ENCODE results near the gene ZNF143. TPM values are rescaled to one million over a fixed set of nuclear protein-coding genes. Genes with fewer than 3 reads are reported as not detected.

Gene ZNF143
- total and polyA plus RNA-seq, 2 of the 13 experiments (the other 11 are each of a cell fraction or from before 2014, with no cell fraction given), result 22.4 to 35.6 TPM

DNA sequence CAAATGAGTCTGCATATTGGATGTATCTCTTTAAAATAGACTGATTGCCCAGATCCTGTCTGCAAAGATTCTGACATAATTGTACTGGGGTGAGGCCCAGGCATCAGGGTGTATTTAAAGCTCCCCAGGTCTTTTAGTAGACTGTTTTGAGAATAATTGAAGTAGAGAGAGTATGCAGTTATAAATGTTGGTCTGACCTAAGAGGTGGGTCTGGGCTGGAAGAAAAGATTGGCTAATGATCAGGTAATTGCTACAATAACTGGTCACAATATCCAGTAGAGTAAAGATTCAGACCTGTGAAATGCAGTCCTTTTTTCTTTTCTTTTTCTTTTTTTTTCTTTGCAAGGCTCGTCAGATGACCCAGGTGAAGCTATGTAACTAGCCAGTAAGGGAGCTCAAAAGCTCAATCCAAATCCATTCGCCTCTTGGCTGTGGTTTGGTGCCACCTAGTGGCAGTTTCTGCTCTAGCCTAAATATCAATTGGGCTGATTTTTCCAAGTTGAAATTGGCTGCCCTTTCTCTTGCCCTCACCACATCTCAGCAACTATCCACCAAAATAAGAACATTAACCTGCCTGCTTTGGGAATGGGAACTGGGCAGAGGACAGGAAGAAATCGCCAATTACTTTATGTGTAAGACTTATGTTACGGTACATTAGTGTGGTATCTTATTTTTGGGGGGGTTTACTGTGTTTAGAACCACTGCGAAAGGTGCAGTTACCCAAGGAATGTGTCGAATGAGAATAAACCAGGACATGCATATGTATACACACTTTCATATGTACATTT lies 45.9 kb downstream of the ZNF143 start (continued):
- TF ChIP-seq, protein P1, sequence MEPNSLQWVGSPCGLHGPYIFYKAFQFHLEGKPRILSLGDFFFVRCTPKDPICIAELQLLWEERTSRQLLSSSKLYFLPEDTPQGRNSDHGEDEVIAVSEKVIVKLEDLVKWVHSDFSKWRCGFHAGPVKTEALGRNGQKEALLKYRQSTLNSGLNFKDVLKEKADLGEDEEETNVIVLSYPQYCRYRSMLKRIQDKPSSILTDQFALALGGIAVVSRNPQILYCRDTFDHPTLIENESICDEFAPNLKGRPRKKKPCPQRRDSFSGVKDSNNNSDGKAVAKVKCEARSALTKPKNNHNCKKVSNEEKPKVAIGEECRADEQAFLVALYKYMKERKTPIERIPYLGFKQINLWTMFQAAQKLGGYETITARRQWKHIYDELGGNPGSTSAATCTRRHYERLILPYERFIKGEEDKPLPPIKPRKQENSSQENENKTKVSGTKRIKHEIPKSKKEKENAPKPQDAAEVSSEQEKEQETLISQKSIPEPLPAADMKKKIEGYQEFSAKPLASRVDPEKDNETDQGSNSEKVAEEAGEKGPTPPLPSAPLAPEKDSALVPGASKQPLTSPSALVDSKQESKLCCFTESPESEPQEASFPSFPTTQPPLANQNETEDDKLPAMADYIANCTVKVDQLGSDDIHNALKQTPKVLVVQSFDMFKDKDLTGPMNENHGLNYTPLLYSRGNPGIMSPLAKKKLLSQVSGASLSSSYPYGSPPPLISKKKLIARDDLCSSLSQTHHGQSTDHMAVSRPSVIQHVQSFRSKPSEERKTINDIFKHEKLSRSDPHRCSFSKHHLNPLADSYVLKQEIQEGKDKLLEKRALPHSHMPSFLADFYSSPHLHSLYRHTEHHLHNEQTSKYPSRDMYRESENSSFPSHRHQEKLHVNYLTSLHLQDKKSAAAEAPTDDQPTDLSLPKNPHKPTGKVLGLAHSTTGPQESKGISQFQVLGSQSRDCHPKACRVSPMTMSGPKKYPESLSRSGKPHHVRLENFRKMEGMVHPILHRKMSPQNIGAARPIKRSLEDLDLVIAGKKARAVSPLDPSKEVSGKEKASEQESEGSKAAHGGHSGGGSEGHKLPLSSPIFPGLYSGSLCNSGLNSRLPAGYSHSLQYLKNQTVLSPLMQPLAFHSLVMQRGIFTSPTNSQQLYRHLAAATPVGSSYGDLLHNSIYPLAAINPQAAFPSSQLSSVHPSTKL (CRISPR knock-in tag; IDR thresholded peaks at IDR 0.05), result 0 out of 2 replicates have a peak, but pooled peaks have one; percentile 14
- peak; percentile 42 for TF ChIP-seq TEAD3 (CRISPR knock-in tag; optimal IDR thresholded peaks at IDR 0.05; ENCODE audit: borderline replicate concordance)
- TF ChIP-seq ATF2 (CRISPR knock-in tag; IDR thresholded peaks at IDR 0.05), result 0 out of 2 replicates have a peak, but pooled peaks have one; percentile 18
- 0 out of 2 replicates have a peak, but pooled peaks have one; percentile 14 for TF ChIP-seq PPARG (CRISPR knock-in tag; conservative IDR thresholded peaks at IDR 0.05)
- no peak for TF ChIP-seq LCORL (IDR thresholded peaks at IDR 0.05)
- TF ChIP-seq LCORL (CRISPR knock-in tag; IDR thresholded peaks at IDR 0.05), result 0 out of 2 replicates have a peak, but pooled peaks have one; percentile 27
- no peak for TF ChIP-seq ZNF446 (CRISPR knock-in tag; IDR thresholded peaks at IDR 0.05)
- TF ChIP-seq FOXC1 (CRISPR knock-in tag; IDR thresholded peaks at IDR 0.05; ENCODE audit: borderline replicate concordance), result no peak
- no peak for TF ChIP-seq ZNF878 (CRISPR knock-in tag; IDR thresholded peaks at IDR 0.05)
- TF ChIP-seq CTCF (CRISPR knock-in tag; IDR thresholded peaks at IDR 0.05), result peak; percentile 90
- 0 out of 2 replicates have a peak, but pooled peaks have one; percentile 27 for TF ChIP-seq RXRB (CRISPR knock-in tag; IDR thresholded peaks at IDR 0.05; ENCODE audit: borderline replicate concordance)
- TF ChIP-seq HMGXB4 (CRISPR knock-in tag; IDR thresholded peaks at IDR 0.05; ENCODE audit: borderline replicate concordance in 1 of 2, low read depth in 1 of 2), result peak; percentile 23 to 28; a peak in 1 of 4 replicates
- TF ChIP-seq PITX1 (CRISPR knock-in tag; IDR thresholded peaks at IDR 0.05), result 0 out of 2 replicates have a peak, but pooled peaks have one; percentile 24
- no peak for TF ChIP-seq PAWR (CRISPR knock-in tag; IDR thresholded peaks at IDR 0.05; ENCODE audit: borderline replicate concordance)
- 0 out of 2 replicates have a peak, but pooled peaks have one; percentile 13 for TF ChIP-seq PAXIP1 (CRISPR knock-in tag; conservative IDR thresholded peaks at IDR 0.05)
